ENCODE results near the gene FBXO15. TPM values are rescaled to one million over a fixed set of nuclear protein-coding genes. Genes with fewer than 3 reads are reported as not detected.

Gene FBXO15
- total RNA-seq, 1 experiment from 2014 or later = 2.2 TPM

DNA sequence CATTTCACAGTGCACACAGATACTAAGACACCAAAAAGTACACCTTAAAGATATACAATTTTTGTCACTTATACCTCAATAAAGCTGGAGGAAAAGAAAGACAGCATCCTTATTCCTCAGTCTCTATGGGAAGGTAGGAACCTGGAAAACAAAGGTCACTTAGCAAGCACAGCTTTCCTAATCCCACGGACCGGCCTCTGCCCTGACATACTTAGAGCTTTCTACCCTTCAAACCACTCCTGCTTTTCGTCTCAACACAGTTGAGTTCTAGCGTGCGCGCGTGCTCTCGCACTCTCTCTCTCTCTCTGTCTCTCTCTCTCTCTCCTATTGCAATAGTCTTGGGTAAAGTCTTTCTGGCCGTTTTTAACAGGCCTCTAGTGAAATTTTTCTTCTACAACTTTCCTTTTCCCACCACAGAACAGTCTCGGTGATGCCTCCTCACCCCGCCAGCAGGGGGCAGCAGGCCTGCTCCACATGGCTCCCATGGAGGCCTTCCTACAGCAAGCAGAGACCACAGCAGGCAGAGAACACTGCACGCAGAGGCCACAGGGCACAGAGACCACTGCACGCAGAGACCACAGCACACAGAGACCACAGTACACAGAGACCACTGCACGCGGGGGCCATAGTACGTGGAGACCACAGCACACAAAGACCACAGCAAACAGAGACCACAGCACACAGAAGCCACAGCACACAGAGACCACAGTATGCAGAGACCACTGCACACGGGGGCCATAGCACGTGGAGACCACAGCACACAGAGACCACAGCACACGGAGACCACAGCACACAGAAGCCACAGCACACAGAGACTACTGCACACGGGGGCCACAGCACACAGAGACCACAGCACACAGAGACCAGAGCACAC is 106.9 kb downstream of the FBXO15 start:
- Histone ChIP-seq H3K79me2 (ENCODE audit: low read depth) (no peaks in the 10 kb centered on the region), H3F3A (ENCODE audit: insufficient read depth, low read depth) (no peaks in the 10 kb centered on the region), H3K27ac (no peak overlapping the region), H3K4me2 (no peak overlapping the region), H3K9me3 (ENCODE audit: insufficient read depth, low read depth) (peaks cover 3% of the 10 kb centered on the region; the same call in 1 of the 2 replicates), H4K20me1 (ENCODE audit: insufficient read depth) (no peaks in the 10 kb centered on the region), H3K27me3 (ENCODE audit: insufficient read depth, low read depth) (no peaks in the 10 kb centered on the region), H2AFZ (no peak overlapping the region), H3K36me3 (ENCODE audit: low read depth) (no peaks in the 10 kb centered on the region), H3K9me2 (ENCODE audit: insufficient read depth) (no peaks in the 10 kb centered on the region), H3K4me3 (no peak overlapping the region), H3K4me1 (replicated peaks; ENCODE audit: insufficient read depth) (no peaks in the 10 kb centered on the region)
- no peak for TF ChIP-seq EZH2 (IDR thresholded peaks at IDR 0.05; ENCODE audit: low read depth)
- TF ChIP-seq, protein P1, sequence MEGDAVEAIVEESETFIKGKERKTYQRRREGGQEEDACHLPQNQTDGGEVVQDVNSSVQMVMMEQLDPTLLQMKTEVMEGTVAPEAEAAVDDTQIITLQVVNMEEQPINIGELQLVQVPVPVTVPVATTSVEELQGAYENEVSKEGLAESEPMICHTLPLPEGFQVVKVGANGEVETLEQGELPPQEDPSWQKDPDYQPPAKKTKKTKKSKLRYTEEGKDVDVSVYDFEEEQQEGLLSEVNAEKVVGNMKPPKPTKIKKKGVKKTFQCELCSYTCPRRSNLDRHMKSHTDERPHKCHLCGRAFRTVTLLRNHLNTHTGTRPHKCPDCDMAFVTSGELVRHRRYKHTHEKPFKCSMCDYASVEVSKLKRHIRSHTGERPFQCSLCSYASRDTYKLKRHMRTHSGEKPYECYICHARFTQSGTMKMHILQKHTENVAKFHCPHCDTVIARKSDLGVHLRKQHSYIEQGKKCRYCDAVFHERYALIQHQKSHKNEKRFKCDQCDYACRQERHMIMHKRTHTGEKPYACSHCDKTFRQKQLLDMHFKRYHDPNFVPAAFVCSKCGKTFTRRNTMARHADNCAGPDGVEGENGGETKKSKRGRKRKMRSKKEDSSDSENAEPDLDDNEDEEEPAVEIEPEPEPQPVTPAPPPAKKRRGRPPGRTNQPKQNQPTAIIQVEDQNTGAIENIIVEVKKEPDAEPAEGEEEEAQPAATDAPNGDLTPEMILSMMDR (conservative IDR thresholded peaks at IDR 0.05) = peak; percentile 87
- peak in 1 of 2 experiments; percentile 31 for DNase-seq
- intact Hi-C loops (cut with micrococcal nuclease; ENCODE audit: unreplicated experiment) = loop anchor here (1.0 kb wide), 1 partner anchor 302 kb away; no protein-coding TSS in a partner anchor
- ChIA-PET POLR2A (ENCODE audit: unreplicated experiment) (no interaction called here), CTCF (interaction anchor here (0.9 kb wide), 1 partner anchor 301 kb away, joined by 4 read pairs; no protein-coding TSS in a partner anchor)
- BruUV-seq (replicated peaks) = no TSS peak

DNA sequence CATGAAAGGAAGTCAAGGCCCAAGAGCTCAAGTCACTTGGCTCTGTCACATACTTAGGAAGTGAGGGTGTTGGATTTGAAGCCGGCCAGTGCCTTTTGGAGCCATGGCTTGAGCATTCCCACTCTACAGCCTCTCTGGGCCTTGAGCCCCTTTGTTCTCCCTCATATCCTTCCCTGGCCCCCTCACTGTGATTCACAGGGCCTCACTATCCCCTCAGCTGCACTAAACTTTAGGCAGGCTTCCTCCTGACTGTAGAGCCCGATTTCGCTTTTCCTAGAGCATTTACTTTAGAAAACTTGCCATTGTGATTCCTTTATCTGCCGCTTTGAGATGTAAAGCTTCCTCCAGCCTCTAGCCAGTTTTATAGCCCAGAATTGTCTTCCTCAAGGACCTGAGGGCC is 107.6 kb downstream of the FBXO15 start:
- H3K27ac ChIP-seq = no peak overlapping the region
- POLR2A ChIA-PET (ENCODE audit: unreplicated experiment) = no interaction called here
- BruUV-seq (replicated peaks) = no TSS peak

DNA sequence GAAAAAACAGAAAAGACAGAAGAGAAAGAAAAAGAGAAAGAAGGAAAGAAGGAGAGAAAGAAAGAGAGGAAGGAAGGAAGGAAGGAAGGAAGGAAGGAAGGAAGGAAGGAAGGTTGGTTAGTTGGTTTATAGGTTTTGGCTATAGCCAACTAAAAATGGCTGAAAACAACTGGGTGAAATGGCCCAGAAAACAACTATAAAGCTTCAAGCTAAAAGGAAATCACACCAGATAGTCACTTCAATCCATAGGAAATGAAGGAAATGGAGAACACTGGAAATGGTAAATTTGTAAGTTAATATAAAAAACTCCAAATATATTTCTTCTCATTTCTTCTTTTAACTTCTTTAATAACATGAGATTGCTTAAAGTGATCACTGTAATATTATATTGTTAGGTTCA is 118.5 kb downstream of the FBXO15 start:
- H3K27me3 ChIP-seq (ENCODE audit: insufficient read depth, low read depth) = no peaks in the 10 kb centered on the region
- intact Hi-C loops (cut with micrococcal nuclease; ENCODE audit: unreplicated experiment) = no loop called here
- no peak for DNase-seq
- H3K79me2 ChIP-seq (ENCODE audit: low read depth) = no peaks in the 10 kb centered on the region
- H3K9me3 ChIP-seq (ENCODE audit: insufficient read depth, low read depth) = no peaks in the 10 kb centered on the region
- no peaks in the 10 kb centered on the region for H3K4me1 ChIP-seq (replicated peaks; ENCODE audit: insufficient read depth)
- no peaks in the 10 kb centered on the region for H3F3A ChIP-seq (ENCODE audit: insufficient read depth, low read depth)
- H3K9me2 ChIP-seq (ENCODE audit: insufficient read depth) = 0 out of 2 replicates have a peak, but pooled peaks cover 5% of the 10 kb centered on the region
- ChIA-PET POLR2A (ENCODE audit: unreplicated experiment) (no interaction called here), CTCF (no interaction called here)
- H4K20me1 ChIP-seq (ENCODE audit: insufficient read depth) = no peaks in the 10 kb centered on the region
- TF ChIP-seq EZH2 (IDR thresholded peaks at IDR 0.05; ENCODE audit: low read depth) = no peak
- no peak overlapping the region for H3K4me3 ChIP-seq
- no peak overlapping the region for H3K4me2 ChIP-seq
- no TSS peak for BruUV-seq (replicated peaks)
- H2AFZ ChIP-seq = no peak overlapping the region
- no peaks in the 10 kb centered on the region for H3K36me3 ChIP-seq (ENCODE audit: low read depth)
- H3K27ac ChIP-seq = no peak overlapping the region

More for the DNA sequence above, 107.6 kb downstream of the FBXO15 start:
- H4K20me1 ChIP-seq (ENCODE audit: insufficient read depth) = no peaks in the 10 kb centered on the region
- DNase-seq = no peak
- CTCF ChIA-PET = interaction anchor here (0.9 kb wide), 1 partner anchor 302 kb away, joined by 4 read pairs; no protein-coding TSS in a partner anchor
- H3K79me2 ChIP-seq (ENCODE audit: low read depth) = no peaks in the 10 kb centered on the region
- H3K4me1 ChIP-seq (replicated peaks; ENCODE audit: insufficient read depth) = no peaks in the 10 kb centered on the region
- no peak for TF ChIP-seq EZH2 (IDR thresholded peaks at IDR 0.05; ENCODE audit: low read depth)
- TF ChIP-seq, protein P1 (conservative IDR thresholded peaks at IDR 0.05) = no peak
- no peak overlapping the region for H2AFZ ChIP-seq
- no peaks in the 10 kb centered on the region for H3K36me3 ChIP-seq (ENCODE audit: low read depth)
- H3F3A ChIP-seq (ENCODE audit: insufficient read depth, low read depth) = no peaks in the 10 kb centered on the region
- no peak overlapping the region for H3K4me2 ChIP-seq
- no peaks in the 10 kb centered on the region for H3K9me2 ChIP-seq (ENCODE audit: insufficient read depth)
- intact Hi-C loops (cut with micrococcal nuclease; ENCODE audit: unreplicated experiment) = loop anchor here (1.0 kb wide), 1 partner anchor 302 kb away; no protein-coding TSS in a partner anchor
- peaks cover 3% of the 10 kb centered on the region; the same call in 1 of the 2 replicates for H3K9me3 ChIP-seq (ENCODE audit: insufficient read depth, low read depth)
- H3K4me3 ChIP-seq = no peak overlapping the region
- no peaks in the 10 kb centered on the region for H3K27me3 ChIP-seq (ENCODE audit: insufficient read depth, low read depth)

Other genes starting within 250 kb of the FBXO15 start
- 17.9 and 32.6 TPM in 2 replicates for gene TIMM21, start 689 bp upstream of the FBXO15 start, total RNA-seq (2021)
- 105 and 109 TPM in 2 replicates for gene CYB5A, start 144.1 kb upstream of the FBXO15 start, total RNA-seq (2021)
- gene C18orf63, start 168.0 kb upstream of the FBXO15 start, total RNA-seq (2021) = not detected in 2 replicates

Data from PC-9 (cell line).